ENCODE measurements around the gene RAB21.

GRCh38 chr12:71810921-71811320 lies 56.3 kb downstream of the RAB21 start:
- TF ChIP-seq POLR2A (IDR thresholded peaks at IDR 0.05), result no peak
- no peak for TF ChIP-seq CTCF (IDR thresholded peaks at IDR 0.05)
